Skeletal muscle tissue (tissue), 4 donors: Measurements from ENCODE around the gene SPTBN5. TPM values are rescaled to one million over a fixed set of nuclear protein-coding genes. Genes with fewer than 3 reads are reported as not detected.
"Not testable (repeated sequence)": the region's sequence is repeated elsewhere in the genome, so short reads cannot be mapped to it uniquely, and the experiment has no call there.

ENCODE experiments used
- H3K27ac ChIP-seq: one replicate; pipeline ENCODE4 v1.7.0; 2013; ENCODE audit warnings: mild to moderate bottlenecking, low read depth, low read length, inconsistent platforms
- H3K27me3 ChIP-seq, 3 donors: one replicate each; pipeline ENCODE4 v1.7.0; 2013; ENCODE audit warnings: low read length in 3 of 3; ENCODE audit not compliant: control insufficient read depth in 3 of 3, insufficient read depth in 3 of 3
- H3K36me3 ChIP-seq, 3 donors: one replicate each; pipeline ENCODE4 v1.7.0; 2013; ENCODE audit warnings: low read length in 3 of 3; ENCODE audit not compliant: control insufficient read depth in 3 of 3, insufficient read depth in 3 of 3
- H3K4me1 ChIP-seq, 3 donors: one replicate each; pipeline ENCODE4 v1.7.0; 2013; ENCODE audit warnings: low read length in 3 of 3, mild to moderate bottlenecking in 3 of 3; ENCODE audit not compliant: control insufficient read depth in 3 of 3, insufficient read depth in 3 of 3
- H3K4me3 ChIP-seq, 3 donors: one replicate each; pipeline ENCODE4 v1.7.0; 2013; ENCODE audit warnings: low read length in 3 of 3
- H3K9ac ChIP-seq, 3 donors: one replicate each; pipeline ENCODE4 v1.7.0; 2013; ENCODE audit warnings: low read length in 3 of 3, mild to moderate bottlenecking in 3 of 3, moderate library complexity in 2 of 3, low read depth in 1 of 3
- H3K9me3 ChIP-seq, 3 donors: one replicate each; pipeline ENCODE4 v1.7.0; 2013; ENCODE audit warnings: low read length in 3 of 3; ENCODE audit not compliant: control insufficient read depth in 3 of 3
- total RNA-seq: library from RNA; depleted of rRNA; stranded (reverse); fragments of >200 nt; gene quantifications from one replicate; pipeline ENCODE4 v1.2.3, GENCODE V29; 2014
- donor health status: Osteomylitis.

The SPTBN5 gene
- total RNA-seq, 1 donor from 2014 or later = 1.0 TPM

DNA sequence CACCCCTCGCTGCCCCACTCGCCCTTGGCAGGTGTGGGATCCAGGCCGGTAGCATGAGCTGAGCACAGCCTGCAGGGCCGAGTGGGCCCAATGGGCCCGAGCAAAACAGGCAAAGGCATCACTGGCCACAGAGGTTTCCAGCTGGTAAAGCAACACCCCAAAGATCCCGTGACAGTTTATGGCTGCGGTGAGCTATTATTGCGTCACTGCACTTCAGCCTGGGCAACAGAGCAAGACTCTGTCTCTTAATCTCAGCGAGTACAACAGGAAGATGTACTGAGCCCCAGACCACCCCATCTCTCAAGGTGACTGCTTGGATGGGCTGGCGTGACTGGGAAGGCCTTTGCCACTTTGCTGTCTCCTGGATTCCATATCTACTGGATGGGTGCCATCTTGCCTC, 61.6 kb downstream of the SPTBN5 start:
- Histone ChIP-seq H3K9me3 (no peaks in the 10 kb centered on the region), H3K9ac (no peak overlapping the region), H3K36me3 (peaks cover 10 to 25% (median 11%) of the 10 kb centered on the region in 3 donors), H3K4me3 (no peak overlapping the region), H3K27me3 (no peaks in the 10 kb centered on the region), H3K27ac (no peak overlapping the region), H3K4me1 (peaks cover 15 to 20% (median 15%) of the 10 kb centered on the region in 3 donors)

- Histone ChIP-seq H3K4me1 (peaks cover 15 to 21% (median 16%) of the 10 kb centered on the region in 3 donors), H3K36me3 (peaks cover 6 to 25% (median 13%) of the 10 kb centered on the region in 3 donors)
- H3K9ac ChIP-seq, H3K4me3 ChIP-seq, H3K27me3 ChIP-seq, H3K27ac ChIP-seq, H3K9me3 ChIP-seq: not testable (repeated sequence)
Observed at GRCh38 chr15:41831291-41831690, 62.6 kb downstream of the SPTBN5 start.

DNA sequence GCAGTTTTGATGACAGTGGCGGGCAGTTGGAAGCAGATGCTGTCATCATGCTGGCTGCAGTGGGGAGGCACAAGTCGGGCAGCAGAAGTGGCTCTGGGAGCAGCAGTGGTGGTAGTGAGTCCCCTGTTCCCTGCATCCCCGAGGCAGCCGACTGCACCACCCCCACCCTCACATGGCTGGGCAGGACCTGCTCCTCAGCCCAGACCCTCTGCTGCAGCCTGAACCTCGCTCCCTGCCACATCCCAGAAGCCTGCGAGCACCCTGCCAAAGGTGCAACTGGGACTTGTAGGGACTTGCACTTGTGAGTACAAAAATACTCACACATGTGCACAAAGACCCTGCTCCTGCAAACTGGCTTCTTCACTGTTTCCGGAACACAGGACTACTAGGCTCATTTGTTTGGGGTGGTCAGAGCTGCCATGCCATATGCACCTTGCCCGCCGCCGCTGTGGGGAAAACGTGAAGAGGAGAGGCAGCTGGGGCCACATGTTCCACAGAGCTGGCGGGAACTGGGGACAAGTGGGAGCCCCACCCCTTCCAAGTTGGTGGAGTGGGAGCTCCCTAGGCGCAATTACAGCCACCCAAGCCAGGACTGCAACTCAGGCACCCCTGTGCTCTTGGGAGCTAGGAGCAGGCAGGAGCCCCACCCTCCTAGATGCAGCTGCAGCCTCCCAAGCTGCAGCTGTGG, 63.8 kb downstream of the SPTBN5 start:
- H3K9me3 ChIP-seq = no peaks in the 10 kb centered on the region
- no peak overlapping the region for H3K4me3 ChIP-seq
- H3K4me1 ChIP-seq = peaks cover 15 to 21% (median 16%) of the 10 kb centered on the region in 3 donors
- H3K27ac ChIP-seq = no peak overlapping the region
- H3K36me3 ChIP-seq = peaks cover 11 to 25% (median 18%) of the 10 kb centered on the region in 3 donors
- H3K27me3 ChIP-seq = no peaks in the 10 kb centered on the region
- no peak overlapping the region for H3K9ac ChIP-seq

DNA sequence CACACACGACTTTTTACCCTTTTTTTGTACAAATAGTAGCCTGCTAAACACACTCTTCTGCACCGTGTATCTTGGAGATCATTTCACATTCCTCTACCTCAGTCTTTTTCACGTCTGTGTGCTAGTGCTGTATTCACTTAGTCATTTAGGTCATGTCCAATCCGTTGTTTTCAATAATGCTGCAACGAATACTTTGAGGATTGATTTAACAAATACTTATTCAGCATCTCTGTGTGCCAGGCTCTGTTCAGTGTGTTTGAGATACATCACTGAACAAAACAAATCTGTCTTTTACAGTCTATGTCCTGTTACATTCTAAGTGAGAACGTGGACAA, 65.1 kb downstream of the SPTBN5 start:
- peaks cover 21 to 34% (median 31%) of the 10 kb centered on the region in 3 donors for H3K36me3 ChIP-seq
- peak overlapping the region; percentile 81 to 94 (median 92) for H3K4me3 ChIP-seq
- no peaks in the 10 kb centered on the region for H3K9me3 ChIP-seq
- peak overlapping the region; percentile 51 for H3K27ac ChIP-seq
- peak overlapping the region; percentile 81 to 93 (median 90) for H3K9ac ChIP-seq
- no peaks in the 10 kb centered on the region for H3K27me3 ChIP-seq
- peaks cover 15 to 21% (median 16%) of the 10 kb centered on the region in 3 donors for H3K4me1 ChIP-seq

- Histone ChIP-seq H3K4me1 (peaks cover 15 to 21% (median 16%) of the 10 kb centered on the region in 3 donors), H3K36me3 (peaks cover 28 to 40% (median 38%) of the 10 kb centered on the region in 3 donors)
Observed at GRCh38 chr15:41827880-41828806, 65.7 kb downstream of the SPTBN5 start, which contains the start of gene JMJD7. JMJD7 (plus strand) TSS chr15:41828092; CDS start chr15:41828125, 33 bp downstream.

DNA sequence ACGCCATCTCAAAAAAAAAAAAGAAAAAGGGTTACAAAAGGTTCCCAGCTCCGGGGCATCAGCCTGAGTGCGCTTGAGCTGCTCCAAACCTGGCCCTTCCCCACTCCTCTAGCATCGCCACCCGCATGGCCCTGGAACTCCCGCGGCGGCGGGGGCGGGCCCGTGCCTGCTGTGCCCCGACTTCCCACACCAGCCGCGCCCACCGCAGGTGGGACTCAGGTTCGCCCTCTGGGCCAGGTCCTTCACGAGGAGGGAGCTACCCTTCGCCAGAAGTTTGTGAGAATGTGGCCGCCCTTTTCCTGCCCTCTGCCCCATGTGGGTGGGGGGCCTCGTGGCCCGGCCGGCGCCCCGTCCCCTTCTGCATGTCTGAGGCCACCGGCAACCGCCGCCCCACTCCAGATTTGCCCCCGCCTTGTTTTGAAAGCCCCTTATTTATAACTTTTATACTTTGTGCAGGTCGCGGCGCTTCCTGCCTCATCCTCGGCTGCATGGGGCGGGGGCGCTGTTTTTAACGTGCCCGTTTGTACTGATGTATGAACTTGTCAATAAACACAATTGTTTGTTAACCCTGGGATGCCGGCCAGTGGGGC, 66.5 kb downstream of the SPTBN5 start:
- peak overlapping the region; percentile 20 to 79 (median 66) for H3K9ac ChIP-seq
- H3K27me3 ChIP-seq = no peaks in the 10 kb centered on the region
- peak overlapping the region; percentile 54 to 81 (median 77) for H3K4me3 ChIP-seq
- H3K9me3 ChIP-seq = no peaks in the 10 kb centered on the region
- peaks cover 15 to 21% (median 16%) of the 10 kb centered on the region in 3 donors for H3K4me1 ChIP-seq
- H3K27ac ChIP-seq = no peak overlapping the region
- peaks cover 31 to 45% (median 43%) of the 10 kb centered on the region in 3 donors for H3K36me3 ChIP-seq

More at GRCh38 chr15:41827880-41828806, 65.7 kb downstream of the SPTBN5 start, which contains the start of gene JMJD7:
- peak within 1 kb of the TSS; percentile 51 for H3K27ac ChIP-seq
- peak within 1 kb of the TSS; percentile 81 to 93 (median 90) for H3K9ac ChIP-seq
- H3K4me3 ChIP-seq = peak within 1 kb of the TSS; percentile 81 to 94 (median 92)
- H3K9me3 ChIP-seq = no peaks in the 10 kb centered on the region
- H3K27me3 ChIP-seq = no peaks in the 10 kb centered on the region

DNA sequence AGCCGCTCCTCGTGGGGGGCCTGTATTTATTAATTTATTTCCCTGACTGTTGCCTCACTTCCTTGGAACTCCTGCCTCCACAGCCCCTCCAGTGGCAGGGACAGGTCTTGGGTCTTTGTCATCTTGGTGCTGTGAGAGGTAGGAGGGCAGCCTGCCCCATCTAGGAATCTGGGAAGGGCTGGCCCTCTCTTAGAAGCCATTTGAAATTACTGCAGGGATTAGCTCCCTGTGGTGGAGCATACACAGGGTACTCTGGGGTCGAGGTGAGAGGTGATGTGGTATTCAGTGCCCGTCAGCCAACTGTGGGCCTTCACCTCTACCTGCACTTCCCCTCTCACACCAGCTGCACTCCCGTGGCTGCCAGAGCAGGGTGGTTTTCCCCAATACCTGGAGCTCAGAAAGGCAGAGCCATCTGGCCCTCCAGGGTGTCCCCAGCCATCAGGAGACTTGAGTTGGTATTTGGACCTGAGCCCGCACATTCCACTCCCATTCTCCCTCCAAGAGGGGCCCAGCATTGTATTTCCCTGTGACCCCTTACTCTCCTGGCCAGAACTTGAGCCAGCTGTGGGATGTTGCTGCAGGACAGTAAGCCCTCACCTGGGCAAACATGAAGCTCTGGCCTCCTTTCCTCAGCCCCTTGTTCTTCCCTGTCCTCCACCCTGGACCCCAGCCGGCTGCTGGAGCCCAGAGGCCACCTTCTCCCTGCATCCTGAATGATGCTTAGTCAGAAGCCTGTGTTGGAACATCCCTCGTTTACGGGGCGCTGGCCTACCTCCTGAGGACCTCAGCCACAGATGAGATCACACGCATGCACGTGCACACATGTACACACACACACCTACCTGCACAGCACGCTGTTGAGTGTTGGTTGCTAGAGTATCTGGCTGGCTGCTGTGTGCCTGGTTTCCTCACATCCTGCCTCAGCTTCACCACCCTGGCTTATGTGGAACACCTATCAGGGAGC, 68.0 kb downstream of the SPTBN5 start:
- Histone ChIP-seq H3K27me3 (no peaks in the 10 kb centered on the region), H3K9me3 (no peaks in the 10 kb centered on the region), H3K36me3 (peaks cover 41 to 49% (median 45%) of the 10 kb centered on the region in 3 donors), H3K9ac (no peak overlapping the region), H3K4me3 (no peak overlapping the region), H3K27ac (no peak overlapping the region), H3K4me1 (peaks cover 16 to 23% (median 17%) of the 10 kb centered on the region in 3 donors)

- no peak overlapping the region for H3K9ac ChIP-seq
- peaks cover 42 to 51% (median 48%) of the 10 kb centered on the region in 3 donors for H3K36me3 ChIP-seq
- H3K27ac ChIP-seq = no peak overlapping the region
- H3K9me3 ChIP-seq = no peaks in the 10 kb centered on the region
- no peaks in the 10 kb centered on the region for H3K27me3 ChIP-seq
- peaks cover 16 to 23% (median 21%) of the 10 kb centered on the region in 3 donors for H3K4me1 ChIP-seq
- H3K4me3 ChIP-seq = no peak overlapping the region
Observed at GRCh38 chr15:41825145-41825544, 68.7 kb downstream of the SPTBN5 start.
